ENCODE results near the gene LRFN2.

- no peak for TF ChIP-seq POLR2AphosphoS5 (IDR thresholded peaks at IDR 0.05; ENCODE audit: insufficient read depth in 1 of 2, low read depth in 1 of 2)
- TF ChIP-seq POLR2A (IDR thresholded peaks at IDR 0.05) = no peak
- no peak for TF ChIP-seq CTCF (IDR thresholded peaks at IDR 0.05)
Measured at GRCh38 chr6:40623178-40623577, 36.0 kb upstream of the LRFN2 start.
